Midbrain (tissue), 1 donor: ENCODE measurements around the gene ZNF76.
"Not testable (repeated sequence)": the region's sequence is repeated elsewhere in the genome, so short reads cannot be mapped to it uniquely, and the experiment has no call there.

Experiments
- DNase-seq: peaks from one replicate; lab custom pipeline; 2025; lab: John Stamatoyannopoulos, UW

Gene ZNF76

DNA sequence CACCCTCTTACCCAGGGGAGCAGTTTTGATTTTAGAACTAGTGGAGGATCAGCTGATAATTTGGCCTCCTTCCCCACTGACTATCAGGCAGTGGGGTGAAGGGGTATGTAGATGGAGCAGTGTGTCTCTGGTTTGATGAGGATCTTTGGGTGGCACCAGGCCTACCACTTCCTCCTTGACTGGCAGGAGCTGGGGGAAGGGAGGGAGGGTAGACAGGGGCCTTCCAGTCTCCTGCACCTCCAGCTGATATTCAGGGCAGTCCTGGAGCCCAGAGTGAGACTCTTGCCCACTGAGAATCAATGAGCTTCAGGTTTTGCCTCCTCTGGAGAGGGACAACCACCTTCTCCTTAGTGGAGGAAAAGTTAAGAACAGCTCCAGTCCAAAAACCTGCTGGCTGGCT, 41.3 kb downstream of the ZNF76 start:
- DNase-seq: no peak

- no peak for DNase-seq
Measured at GRCh38 chr6:35302604-35303241, 43.2 kb downstream of the ZNF76 start.

DNA sequence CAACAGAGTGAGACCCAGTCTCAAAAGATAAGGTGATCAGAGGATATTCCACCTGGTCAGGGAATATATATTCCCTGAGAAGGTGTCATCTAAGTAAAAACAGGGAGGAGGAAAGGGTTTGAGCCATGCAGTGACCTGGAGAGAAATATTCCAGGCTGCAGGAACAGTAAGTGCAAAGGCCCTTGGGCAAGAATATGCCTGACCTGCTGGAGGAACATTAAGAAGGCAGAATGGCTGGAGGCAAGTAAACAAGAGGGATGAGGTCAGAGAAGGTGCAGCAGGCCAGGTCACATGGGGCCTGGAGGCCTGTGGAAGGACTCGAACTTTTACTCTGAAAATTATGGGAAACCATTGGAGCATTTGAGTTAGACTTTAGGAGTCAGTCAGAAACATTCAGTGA, 44.8 kb downstream of the ZNF76 start:
- DNase-seq: no peak

- no peak for DNase-seq
Measured at GRCh38 chr6:35305117-35305516, 45.6 kb downstream of the ZNF76 start.

DNA sequence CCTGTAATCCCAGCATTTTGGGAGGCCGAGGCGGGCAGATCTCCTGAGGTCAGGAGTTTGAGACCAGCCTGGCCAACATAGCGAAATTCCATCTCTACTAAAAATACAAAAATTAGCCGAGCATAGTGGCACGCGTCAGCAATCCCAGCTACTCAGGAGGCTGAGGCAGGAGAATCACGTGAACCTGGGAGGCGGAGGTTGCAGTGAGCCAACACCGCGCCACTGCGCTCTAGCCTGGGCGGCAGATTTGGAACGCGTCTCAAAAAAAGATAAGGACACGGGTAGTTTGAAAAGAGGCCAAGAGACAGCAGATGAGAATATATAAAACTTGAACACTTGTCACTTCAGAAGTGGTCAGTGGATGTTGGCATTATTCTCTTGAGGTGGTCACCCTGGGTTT, 47.6 kb downstream of the ZNF76 start:
- not testable (repeated sequence) for DNase-seq

DNA sequence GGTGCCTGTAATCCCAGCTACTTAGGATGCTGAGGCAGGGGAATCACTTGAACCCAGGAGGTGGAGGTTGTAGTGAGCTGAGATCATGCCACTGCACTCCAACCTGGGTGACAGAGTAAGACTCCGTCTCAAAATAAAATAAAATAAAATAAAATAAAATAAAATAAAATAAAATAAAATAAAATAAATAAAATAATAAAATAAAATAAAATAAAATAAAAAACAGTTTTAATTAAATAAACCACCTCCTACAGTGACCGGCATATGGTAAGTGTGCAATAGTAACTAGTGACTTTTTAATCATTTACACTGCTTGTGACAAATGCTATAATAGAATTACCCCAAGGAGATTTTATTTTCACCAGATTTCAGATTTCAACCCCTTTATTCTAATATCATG, 49.0 kb downstream of the ZNF76 start:
- not testable (repeated sequence) for DNase-seq

DNA sequence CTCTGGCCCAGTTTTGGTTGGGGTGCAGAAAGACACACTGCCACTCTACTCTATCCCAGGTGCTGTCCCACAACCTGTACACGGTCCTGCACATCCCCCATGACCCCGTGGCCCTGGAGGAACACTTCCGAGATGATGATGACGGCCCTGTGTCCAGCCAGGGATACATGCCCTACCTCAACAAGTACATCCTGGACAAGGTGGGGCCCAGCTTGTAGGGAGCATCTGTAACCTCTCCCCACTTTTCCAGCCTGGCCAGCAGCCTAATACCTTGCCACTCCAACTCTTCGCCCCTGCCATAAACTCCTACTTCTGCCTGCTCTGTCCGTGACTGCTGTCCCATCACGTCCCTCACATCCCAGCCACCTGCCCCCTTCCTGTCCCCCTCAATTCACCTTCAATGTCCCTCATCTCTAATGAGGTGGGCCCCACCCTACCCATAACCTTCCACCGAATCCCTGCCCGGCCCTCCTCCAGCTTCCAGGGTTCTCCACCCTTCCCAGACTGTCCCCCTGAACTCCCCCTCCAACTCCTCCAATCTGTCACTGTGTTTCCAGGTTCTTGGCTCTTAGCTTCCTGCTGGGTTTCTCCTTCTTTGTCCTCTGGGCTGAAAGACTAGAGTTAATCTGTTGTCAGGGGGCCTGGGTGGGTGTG, 50.2 kb downstream of the ZNF76 start:
- DNase-seq: no peak

GRCh38 chr6:35310265-35310831, 50.8 kb downstream of the ZNF76 start:
- DNase-seq: no peak

DNA sequence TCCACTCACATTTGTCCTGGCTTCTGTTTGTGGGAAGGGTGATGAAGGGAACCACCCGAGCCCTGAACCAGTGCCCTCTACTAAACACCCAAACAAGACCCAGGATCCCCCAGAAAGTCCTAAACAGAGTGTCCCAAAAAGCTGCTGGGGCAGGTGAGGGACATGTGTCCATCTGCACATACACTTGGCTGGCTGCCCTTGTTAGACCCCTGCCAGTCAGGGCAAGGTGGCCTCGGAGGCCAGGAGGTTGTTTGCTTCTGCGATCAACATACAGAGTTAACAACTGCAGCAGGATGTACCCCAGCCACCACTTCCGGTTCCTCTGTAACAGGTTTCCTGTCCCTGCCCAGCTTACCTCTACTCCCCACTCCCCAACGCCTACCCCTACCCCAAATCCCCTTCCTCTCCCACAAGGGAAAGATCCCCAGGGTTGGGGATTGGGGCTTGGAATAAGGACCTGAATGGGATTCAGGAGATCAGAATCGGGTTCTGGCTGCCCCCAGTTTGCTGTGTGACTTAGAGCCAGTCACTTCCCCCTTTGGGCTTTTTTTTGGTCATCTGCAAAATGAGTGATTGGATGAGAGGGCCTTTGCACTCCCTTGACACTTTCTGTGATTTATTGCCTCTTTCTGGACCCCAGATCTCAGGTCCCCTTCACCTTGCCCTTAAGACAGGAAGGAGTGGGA, 52.0 kb downstream of the ZNF76 start:
- no peak for DNase-seq

DNA sequence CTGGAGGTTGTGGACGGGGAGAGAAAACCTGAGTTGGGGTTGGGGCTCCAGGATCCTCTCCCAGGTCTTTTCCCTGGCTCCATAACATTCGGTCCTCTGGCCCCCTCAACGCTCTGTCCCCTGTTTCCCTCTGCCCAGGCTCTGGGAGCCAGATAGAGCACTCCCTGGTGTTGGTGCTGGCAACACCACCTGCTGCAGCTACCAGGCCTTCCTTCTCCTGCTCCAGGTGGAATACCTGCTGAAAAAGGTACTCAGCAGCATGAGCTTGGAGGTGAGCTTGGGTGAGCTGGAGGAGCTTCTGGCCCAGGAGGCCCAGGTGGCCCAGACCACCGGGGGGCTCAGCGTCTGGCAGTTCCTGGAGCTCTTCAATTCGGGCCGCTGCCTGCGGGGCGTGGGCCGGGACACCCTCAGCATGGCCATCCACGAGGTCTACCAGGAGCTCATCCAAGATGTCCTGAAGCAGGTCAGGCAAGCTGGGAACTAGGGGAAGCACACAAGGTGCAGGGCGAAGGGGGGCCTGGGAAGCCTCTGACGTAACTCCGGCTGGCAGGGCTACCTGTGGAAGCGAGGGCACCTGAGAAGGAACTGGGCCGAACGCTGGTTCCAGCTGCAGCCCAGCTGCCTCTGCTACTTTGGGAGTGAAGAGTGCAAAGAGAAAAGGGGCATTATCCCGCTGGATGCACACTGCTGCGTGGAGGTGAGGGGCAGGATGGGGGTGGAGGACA, 52.7 kb downstream of the ZNF76 start:
- DNase-seq: no peak

DNA sequence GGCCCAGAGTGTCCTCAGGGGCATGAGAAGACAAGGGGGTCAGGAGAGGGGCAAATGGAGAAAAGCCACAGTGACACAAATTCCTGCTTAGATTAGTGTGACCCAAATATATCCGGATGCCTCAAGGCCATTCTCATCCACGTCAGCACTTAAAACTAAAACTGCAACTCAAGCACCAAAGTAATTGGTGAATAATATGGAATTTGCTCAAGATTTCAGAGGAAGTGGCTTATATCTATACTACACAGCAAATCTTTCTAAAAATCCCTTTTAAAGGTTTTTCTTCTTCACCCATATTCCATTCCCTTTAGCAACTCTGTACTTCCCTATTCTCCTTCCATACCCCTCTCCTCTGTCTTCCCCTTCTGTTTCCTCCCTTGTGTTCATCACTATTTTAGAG, 53.3 kb downstream of the ZNF76 start:
- no peak for DNase-seq

DNA sequence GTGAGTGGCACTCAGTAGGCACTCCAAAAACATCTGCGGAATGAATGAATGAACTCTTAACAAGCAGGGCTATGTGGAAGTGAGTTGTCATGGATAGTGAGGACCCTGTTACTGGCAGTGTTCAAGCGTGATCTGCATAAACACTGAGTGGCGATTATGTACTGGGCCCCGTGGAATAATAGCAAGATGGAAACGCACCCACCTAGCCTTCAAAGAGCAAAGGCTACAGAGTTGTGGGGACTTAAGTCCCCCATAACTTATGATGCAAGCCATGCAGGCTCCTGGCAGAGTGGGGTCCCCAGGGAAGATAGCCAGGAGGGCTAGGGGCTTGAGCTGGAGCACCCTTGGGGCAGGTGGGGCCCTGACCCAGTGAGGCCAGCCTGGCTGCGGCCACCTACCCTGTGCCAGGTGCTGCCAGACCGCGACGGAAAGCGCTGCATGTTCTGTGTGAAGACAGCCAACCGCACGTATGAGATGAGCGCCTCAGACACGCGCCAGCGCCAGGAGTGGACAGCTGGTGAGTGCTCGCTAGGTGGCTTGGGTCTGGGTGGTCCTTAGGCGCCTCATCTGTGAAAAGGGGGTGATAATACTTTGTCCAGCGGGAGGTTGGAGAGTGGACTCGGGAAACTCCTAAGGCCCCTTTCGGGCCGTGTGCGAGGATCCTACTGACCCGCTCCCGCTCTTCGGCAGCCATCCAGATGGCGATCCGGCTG, 58.1 kb downstream of the ZNF76 start:
- DNase-seq: no peak

DNA sequence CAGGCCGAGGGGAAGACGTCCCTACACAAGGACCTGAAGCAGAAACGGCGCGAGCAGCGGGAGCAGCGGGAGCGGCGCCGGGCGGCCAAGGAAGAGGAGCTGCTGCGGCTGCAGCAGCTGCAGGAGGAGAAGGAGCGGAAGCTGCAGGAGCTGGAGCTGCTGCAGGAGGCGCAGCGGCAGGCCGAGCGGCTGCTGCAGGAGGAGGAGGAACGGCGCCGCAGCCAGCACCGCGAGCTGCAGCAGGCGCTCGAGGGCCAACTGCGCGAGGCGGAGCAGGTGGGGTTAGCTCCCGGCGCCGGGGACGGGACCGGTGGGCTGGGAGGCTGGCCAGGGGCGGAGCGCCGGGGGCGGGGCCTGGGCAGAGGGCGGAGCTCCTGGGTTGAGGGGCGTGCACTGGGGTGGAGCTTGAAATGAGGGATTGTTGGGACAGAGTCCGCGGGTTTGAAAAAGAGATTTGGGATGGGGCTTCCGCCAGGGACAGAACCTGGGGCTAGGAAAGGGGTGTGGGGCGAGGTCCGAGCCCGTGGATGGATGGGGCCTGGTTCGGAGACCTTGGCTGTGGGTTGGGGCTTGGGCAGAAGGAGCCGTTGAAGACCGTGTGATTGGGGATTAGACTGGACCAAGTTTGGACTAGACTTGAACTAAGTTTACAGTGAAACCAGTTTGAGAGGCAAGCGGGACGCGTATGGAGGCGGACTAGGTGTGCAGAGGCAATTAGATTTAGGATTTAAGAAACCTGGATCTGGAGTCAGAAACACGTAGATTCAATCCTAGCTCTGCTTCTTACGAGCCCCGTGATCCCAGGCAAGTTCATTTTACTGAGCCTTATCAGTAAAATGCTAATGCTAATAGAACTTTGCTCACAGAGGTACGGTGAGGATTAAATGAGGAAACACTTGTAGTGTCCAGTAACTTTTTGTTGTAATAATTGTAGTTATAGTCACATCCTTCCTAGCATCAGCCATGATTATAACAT, 58.9 kb downstream of the ZNF76 start:
- peak; percentile 73 for DNase-seq

GRCh38 chr6:35319346-35320030, 60.0 kb downstream of the ZNF76 start:
- DNase-seq: no peak

DNA sequence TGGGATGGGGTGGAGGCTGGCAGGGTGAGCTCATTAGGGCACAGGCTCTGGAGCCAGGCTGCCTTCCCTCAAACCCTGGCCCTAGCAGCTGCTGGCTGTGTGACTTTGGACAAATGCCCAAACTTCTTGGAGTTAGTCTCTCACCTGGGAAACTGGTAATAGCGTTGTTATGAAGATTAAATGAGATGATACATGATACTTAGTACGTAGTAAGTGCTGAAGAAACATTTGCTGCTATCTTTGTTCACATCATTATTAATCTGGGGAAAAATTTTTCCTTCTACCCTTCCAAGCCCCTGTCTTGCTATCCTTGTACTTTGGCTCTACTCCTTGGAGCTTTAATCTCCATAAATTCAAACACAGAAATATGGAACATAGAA, 60.5 kb downstream of the ZNF76 start:
- no peak for DNase-seq

DNA sequence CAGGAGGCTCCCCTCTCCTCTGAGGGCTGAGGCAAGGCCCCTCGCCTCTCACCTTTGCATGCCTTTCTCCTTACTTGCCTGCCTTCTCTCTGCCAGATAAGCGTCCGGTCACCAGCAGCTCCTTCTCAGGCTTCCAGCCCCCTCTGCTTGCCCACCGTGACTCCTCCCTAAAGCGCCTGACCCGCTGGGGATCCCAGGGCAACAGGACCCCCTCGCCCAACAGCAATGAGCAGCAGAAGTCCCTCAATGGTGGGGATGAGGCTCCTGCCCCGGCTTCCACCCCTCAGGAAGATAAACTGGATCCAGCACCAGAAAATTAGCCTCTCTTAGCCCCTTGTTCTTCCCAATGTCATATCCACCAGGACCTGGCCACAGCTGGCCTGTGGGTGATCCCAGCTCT, 61.6 kb downstream of the ZNF76 start:
- no peak for DNase-seq

GRCh38 chr6:35327349-35328027, 68.0 kb downstream of the ZNF76 start:
- peak; percentile 34 for DNase-seq

DNA sequence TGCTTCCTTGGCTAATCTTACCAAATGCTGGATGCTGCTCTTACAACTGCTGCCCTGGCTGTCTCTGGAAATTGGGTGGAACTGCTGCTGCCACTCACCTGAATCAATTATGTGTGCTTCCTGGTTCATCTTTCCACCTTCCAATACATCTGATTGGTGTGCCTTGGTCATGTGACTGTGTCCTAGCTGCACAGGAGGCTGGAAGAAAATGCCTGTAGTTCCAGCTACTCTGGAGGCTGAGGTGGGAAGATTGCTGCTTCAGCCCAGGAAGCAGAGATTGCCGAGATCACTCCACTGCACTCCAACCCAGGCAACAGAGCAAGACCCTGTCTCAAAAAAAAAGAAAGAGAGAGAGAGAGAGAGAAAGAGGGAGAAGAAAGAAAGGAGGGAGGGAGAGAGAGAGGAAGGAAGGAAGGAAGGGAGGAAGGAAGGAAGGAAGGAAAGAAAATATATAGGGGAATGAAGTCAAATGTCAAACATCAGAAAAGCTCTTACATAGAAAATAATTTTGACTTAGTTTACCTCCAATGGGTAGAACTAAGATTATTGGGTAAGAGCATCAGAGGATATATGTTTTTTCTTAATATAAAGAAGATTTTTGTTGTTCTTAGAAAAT, 68.7 kb downstream of the ZNF76 start:
- DNase-seq: no peak

DNA sequence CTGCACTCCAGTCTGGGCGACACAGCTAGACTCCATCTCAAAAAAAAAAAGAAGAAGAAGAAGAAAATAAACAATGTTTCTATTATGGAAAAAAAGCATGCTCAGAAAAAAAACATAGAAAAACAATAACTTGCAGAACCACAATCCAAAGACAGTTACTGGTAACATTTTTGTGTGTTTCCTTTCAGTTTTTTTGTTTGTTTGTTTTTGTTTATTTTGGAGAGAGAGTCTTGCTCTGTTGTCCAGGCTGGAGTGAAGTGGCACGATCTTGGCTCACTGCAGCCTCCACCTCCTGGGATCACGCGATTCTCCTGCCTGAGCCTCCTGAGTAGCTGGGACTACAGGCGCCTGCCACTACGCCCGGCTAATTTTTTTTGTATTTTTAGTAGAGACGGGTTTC, 69.4 kb downstream of the ZNF76 start:
- not testable (repeated sequence) for DNase-seq
